Dedifferentiated amniotic fluid mesenchymal stem cell (primary cell): Measurements from ENCODE around the gene TAB2.
A peak's percentile ranks its signal among the peaks of the same experiment; 100 is the strongest.
"Not testable (repeated sequence)": the region's sequence is repeated elsewhere in the genome, so short reads cannot be mapped to it uniquely, and the experiment has no call there.

Experiments
- DNase-seq: peaks from one replicate; pipeline ENCODE4 v3.0.0-alpha.2; 2016; ENCODE audit errors: extremely low spot score

TAB2 gene

DNA sequence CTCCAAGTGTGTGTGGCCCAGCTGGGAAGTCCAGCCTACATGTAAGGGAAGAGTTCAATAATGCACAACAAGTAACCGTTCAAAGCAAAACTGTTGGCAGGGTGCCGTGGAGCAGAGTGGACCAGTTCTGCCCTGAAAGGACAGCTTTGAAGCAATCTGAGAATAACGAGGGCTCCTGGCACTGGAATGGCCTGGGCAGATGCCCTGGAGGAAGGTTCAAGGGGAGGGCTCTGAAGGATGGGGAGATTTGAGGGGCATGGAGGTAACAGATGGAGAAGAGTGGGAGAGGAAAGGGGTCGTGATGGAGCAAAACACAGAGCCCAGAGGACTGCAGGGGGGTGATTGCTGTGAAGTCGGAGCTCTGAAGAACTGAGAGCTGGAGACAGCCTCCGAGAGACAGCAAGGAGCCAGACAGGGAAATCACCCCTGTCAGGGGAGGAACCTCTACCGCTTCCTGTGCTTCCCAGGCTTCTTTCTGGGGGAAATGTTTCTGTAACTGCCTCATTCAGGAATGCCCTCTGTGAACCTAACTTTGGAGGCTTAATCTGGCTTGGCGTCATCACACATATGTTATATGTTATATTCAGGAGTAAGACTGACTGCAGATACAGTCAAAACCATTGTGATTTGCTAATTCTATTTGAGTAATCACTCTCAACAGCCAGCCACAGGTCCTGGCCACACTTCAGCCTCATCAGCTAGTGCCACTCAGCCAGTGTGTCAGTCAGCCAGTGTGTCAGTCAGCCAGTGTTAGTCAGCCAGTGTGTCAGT is 126.1 kb downstream of the TAB2 start:
- DNase-seq, result peak; percentile 46

DNA sequence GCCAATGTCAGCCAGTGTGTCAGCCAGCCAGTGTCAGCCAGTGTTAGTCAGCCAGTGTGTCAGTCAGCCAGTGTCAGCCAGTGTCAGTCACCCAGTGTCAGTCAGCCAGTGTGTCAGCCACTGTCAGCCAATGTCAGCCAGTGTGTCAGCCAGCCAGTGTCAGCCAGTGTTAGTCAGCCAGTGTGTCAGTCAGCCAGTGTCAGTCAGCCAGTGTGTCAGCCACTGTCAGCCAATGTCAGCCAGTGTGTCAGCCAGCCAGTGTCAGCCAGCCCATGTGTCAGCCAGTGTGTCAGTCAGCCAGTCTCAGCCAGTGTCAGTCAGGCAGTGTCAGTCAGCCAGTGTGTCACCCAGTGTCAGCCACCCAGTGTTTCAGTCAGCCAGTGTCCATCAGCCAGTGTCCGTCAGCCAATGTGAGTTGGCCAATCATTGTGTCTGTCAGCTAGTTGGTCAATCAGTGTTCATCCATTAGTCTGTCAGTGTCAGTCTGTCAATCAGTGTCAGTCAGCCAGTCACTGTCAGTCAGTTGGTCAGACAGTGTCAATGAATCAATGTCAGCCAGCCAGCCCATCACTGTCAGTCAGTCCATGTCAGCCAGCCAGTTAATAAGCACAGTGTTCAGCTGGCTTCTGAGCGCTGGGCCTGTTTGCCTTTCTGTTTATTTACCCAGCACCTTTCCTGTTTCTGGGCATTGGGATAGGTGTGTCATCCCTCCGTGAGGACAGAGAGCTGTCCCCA is 127.0 kb downstream of the TAB2 start:
- not testable (repeated sequence) for DNase-seq

GRCh38 chr6:149445095-149445466 is 127.6 kb downstream of the TAB2 start:
- DNase-seq, result no peak

DNA sequence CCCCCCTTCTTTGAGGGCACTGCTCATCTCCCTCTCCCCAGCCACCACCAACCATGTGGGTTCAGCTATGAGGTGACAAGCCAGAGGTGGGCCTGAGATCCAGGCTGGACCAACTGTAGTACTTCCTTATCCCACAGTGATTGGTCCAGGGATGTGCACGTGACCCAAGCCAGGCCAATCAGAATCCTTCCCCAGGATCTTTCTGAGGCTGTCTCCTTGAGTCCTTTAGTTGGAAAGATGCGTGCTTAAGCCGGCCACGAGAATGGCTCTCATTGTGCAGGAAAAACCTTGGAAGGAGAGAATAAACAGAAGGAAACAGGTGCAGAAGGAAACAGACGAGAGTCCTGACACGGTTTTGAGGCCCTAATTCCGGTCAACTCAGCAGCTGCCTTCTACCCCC is 128.1 kb downstream of the TAB2 start:
- no peak for DNase-seq

DNA sequence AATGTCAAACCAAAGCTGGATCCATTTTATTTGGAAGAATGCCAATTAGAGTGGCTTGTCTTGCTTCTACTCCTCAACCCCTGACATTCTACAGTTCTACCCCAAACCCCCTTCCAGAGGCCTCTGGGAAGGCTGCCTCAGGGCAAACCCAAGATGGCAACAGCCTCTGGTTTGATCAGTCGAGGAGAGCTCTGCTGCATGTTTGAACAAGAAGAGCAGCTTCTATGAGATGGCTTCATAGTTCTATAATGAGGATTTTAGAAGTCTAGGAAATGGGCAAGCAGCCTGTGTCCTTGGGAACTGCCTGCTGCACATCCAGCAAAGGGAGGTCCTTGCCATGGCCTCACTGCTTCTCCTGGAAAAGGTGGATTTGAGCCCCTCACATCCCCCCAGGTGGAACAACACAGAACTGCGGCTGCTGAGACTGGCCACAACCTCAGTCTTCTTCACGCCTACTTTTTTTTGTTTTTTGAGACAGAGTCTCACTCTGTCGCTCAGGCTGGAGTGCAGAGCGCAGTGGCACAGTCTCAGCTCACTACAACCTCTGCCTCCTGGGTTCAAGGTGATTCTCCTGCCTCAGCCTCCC is 129.4 kb downstream of the TAB2 start:
- no peak for DNase-seq

- DNase-seq, result no peak
These were observed 131.4 kb downstream of the TAB2 start for GRCh38 chr6:149448821-149449453.

- no peak for DNase-seq
These were observed 132.5 kb downstream of the TAB2 start for GRCh38 chr6:149449831-149450678.

DNA sequence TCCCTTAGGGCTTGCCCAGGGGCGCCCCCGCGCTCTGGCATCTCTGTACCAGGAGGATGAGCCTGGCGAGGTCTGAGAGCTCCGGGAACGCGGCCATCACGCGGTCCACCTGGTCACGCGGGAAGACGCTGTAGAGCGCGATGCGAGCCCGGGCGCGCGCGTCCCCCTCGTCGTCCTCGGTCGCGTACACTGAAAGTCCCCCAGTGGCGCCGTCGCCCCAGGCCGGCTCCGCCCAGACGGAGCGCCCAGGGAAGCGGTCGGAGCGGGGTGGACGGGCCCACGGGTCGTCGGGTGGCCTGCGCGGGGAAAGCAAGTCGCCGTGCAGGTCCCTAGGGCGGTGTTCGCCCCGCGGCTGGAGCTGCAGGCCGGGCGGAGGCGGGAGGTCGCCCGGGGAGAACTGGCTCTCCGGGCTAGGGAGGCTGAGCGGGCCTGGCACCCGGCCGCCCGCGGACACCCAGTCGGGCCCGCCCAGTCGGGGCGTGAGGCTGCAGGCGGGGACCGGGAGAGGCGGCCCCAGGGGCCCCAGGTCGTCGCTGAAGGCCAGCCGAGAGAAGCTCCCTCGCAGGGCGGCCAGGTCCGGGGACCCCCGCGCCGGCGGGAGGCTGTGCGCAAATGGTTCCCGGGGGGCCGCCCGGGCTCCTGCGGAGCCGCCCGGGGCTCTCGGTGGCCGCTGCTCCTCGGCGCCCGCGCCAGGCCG is 133.3 kb downstream of the TAB2 start:
- DNase-seq, result no peak

GRCh38 chr6:149451376-149452036 is 134.0 kb downstream of the TAB2 start:
- no peak for DNase-seq

- DNase-seq, result no peak
These were observed 134.8 kb downstream of the TAB2 start for GRCh38 chr6:149452037-149452939.

DNA sequence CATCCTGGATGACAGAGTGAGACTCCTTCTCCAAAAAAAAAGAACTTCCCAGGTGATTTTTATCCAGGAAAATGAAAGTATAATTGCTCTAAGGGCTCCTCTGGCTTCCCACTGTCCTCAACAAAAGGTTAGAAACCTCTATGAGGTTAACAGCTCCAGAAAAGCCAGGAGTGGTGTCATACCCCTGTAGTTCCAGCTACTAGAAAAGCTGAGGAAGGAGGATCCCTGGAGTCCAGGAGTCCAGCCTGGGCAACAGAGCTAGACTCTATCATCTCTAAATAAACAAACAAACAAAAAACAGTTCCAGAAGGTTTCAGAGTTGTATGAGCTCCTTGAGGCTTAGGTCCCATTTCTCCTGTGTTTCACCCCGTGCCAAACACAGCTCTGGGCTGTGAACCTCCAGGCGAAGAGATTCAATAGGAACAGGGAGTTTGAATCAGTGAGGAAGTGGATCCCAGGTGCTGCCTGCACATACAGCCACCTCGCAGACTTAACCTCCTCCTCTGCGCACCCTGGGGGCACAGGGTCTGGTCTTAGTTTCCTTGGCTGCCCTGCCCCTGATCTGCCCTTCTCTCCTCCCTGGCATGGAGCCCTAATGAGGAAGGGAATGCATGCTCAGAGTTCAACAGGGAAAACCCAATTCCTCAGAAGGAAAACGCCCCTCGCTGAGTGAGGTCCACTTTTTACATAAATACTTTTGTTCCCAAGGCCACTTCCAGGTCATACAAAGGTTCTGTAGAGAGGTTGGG is 136.3 kb downstream of the TAB2 start:
- no peak for DNase-seq

- peak; percentile 82 for DNase-seq
These were observed 136.9 kb downstream of the TAB2 start for GRCh38 chr6:149454346-149454848.

- no peak for DNase-seq
These were observed 137.7 kb downstream of the TAB2 start for GRCh38 chr6:149455031-149455732.

- DNase-seq, result no peak
These were observed 139.0 kb downstream of the TAB2 start for GRCh38 chr6:149456311-149457021.

GRCh38 chr6:149457316-149457884 is 139.9 kb downstream of the TAB2 start:
- no peak for DNase-seq

DNA sequence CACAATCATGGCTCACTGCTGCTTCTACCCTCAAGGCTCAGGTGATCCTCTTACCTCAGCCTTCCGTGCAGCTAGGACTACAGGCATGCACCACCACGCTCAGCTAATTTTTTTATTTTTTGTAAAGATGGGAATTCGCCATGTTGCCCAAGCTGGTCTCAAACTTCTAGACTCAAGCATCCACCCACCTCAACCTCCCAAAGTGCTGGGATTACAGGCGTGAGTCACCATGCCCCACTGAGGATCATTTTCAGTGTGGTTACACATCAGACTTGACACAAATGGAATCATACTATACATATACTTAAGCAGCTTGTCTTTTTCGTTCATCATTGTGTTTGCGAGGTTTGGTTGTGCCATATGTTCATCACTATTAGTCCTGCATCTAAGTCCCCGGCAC is 140.7 kb downstream of the TAB2 start:
- no peak for DNase-seq

GRCh38 chr6:149458806-149459205 is 141.3 kb downstream of the TAB2 start:
- DNase-seq, result no peak
